ENCODE measurements around the gene IRX5.

The IRX5 gene

DNA sequence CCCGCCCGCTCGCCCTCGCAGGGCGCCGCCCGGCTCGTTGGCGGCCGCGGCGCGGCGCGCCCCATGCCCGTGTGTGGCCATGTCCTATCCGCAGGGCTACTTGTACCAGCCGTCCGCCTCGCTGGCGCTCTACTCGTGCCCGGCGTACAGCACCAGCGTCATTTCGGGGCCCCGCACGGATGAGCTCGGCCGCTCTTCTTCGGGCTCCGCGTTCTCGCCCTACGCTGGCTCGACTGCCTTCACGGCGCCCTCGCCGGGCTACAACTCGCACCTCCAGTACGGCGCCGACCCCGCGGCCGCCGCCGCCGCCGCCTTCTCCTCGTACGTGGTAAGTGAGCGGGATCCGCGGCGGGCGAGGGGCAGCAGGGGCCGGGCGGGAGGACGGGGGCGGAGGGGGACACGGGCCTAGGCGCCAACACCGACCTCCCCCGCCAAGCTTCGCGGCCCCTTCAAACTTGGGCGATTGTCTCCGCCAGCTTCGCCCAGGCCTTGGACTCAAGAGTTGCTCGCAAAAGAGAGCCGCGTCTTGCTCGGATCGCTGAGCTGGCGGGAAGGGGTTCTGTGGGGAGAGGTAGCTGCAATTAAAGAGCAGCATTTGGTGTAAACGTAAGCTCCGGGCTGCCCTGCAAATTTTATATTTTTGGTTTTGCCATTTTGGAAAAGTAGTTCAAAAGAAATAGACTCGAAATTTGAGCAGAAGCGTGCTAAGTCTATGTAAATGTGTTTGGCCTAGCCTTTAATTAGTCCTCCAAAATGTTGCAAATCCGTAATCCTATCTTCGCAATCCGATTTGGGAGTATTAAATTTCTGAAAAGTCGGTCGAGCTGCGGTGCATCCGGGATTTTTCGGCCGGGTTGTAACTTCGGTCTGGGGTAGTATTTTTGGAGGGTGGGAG is 702 bp downstream of the IRX5 start:
- no peak for DNase-seq (ENCODE audit: low read depth)

DNA sequence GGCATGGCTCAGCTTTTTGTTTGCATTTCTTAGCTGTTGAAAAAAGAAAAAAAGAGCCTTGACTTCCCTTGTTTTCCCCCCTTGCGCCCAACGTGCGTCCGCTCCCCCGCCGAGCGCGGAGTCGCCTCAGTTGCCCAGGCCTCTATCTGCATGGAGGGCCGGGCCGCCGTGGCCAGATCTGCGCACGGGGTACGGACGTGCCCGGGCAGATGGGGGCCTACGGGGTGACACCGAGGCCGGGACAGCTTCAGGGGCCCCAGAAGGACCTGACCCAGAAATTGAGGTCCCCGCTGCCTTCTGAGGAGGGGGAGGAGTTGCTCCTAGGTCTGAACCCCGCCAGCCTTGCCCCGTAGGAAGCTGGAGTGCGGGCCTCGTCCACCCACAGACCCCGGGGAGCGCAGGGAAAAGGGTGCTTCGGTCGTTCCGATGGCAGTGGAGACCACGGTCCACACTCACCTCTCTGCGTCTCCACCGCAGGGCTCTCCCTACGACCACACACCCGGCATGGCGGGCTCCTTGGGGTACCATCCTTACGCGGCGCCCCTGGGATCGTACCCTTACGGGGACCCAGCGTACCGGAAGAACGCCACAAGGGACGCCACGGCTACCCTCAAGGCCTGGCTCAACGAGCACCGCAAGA is 1.5 kb downstream of the IRX5 start:
- no peak for DNase-seq (ENCODE audit: low read depth)

- no peak for DNase-seq (ENCODE audit: low read depth)
Observed at GRCh38 chr16:54932737-54933254, 2.1 kb downstream of the IRX5 start.

DNA sequence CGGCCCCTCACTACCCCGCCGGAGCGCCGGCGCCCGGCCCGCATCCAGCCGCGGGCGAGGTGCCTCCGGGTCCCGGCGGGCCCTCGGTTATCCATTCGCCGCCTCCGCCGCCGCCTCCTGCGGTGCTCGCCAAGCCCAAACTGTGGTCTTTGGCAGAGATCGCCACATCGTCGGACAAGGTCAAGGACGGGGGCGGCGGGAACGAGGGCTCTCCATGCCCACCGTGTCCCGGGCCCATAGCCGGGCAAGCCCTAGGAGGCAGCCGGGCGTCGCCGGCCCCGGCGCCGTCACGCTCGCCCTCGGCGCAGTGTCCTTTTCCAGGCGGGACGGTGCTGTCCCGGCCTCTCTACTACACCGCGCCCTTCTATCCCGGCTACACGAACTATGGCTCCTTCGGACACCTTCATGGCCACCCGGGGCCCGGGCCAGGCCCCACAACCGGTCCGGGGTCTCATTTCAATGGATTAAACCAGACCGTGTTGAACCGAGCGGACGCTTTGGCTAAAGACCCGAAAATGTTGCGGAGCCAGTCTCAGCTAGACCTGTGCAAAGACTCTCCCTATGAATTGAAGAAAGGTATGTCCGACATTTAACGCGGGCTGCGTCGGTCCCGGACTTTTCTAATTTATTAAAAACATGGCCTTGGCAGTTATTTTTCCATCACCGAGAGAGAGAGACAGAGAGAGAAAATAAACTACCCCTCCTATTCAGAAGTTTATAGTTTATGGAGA is 2.8 kb downstream of the IRX5 start:
- no peak for DNase-seq (ENCODE audit: low read depth)

DNA sequence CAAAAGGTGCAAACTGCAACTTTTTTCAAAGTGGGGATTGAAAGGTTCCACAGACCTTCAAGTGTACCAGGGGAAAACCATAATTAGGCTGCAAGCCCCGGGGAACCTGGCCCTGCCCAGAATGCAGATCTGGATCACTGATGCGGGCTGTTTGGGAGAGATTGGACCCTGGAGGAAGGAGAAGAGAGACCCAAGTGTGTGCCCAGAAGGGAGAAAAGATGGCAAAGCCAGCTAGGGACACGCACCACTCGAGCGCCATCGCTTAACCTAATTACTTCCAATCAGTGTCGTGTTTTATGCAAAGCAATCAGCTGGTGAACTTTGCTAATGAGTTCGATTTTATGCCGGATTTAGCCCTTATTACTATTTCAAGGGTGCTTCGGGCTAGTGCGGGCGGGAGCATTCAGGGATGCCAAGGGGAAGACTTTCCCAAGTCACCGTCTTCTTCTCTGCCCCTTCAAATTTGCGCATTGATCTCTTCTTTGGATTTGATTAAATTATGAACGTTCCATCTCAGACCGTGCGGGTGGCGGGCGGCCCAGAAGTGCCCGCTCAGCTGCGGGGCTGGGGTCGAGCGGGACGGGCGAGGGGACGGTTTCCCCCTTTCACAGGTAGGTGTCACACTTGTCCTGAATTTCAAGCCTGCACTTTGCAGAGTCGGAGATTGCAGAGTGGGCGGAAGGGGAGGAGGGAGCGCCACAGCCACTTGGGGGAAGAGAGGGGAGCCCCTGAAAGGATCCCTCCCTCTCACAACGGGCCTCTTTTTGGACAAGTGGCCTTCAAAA is 4.0 kb downstream of the IRX5 start:
- DNase-seq (ENCODE audit: low read depth) = no peak

DNA sequence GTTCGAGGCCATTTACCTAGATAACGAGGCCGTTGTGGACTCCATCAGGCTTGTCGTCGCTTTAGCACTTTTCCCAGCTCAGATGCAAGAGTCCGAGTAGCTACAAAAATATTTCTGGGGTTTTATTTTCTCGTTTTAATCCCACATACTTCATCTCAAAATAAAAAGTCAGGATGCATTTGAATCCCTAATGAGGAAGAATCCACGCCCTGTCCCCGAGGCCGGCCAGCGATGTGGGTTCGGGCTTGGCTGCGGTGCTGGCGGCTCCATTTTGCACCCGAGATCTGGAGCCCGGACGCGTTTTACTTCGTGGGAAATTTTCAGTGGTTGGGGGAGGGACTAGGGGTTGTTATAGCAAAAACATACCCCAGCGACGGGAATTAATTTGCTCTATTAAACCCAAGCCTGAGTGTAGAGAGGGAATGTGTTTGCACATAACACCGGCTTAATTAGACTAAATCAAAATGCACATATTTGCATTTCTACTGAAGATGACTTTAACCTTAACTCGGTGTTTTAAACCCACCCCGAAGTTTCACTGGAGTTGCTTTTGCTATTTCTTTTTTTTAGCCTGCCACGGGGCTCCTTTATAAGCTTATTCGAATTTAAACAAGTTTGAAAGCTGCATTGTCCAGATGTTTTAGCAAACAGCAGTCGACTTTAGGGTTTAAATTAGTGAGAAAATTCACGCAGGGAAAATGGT is 4.8 kb downstream of the IRX5 start:
- DNase-seq (ENCODE audit: low read depth) = no peak

DNA sequence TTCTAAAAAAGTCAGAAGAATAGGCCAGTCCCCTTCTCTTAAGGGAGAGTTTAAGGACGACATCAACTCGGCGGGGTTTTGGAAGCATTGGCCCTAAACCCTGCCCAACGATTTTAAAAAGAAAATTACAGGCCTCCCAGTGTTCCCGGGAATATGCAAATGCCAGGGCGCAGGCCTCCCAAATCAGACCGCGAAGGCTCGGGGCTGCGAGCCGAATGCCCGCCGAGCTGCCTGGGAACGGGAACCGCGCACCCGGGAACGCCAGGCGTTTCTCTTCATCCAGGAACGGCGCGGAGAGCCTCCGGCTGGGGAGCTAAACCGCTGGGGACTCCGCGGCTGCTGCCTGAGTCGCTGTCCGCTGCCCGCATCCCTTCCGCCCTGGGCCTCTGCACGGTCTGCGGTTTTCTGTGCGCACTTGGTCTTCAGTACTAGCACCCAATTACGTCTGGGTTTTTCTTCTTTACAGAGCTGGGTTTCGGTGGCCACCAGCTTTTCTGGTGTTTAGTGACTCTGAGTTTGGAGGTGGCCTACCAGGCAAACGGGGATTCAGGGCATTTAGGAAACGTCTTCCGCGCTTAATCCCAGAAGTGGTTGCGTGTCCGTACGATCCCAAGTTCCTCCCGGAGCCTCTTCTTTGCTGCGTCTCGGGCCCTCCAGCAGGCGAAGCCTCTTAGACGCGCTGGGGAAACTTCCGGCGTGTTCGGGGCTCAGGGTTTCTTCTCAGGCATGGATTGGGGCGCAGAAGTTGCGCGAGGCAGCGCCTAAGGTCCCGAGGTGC is 5.7 kb downstream of the IRX5 start:
- no peak for DNase-seq (ENCODE audit: low read depth)

- DNase-seq (ENCODE audit: low read depth) = no peak
Observed at GRCh38 chr16:54936979-54937670, 6.5 kb downstream of the IRX5 start.

DNA sequence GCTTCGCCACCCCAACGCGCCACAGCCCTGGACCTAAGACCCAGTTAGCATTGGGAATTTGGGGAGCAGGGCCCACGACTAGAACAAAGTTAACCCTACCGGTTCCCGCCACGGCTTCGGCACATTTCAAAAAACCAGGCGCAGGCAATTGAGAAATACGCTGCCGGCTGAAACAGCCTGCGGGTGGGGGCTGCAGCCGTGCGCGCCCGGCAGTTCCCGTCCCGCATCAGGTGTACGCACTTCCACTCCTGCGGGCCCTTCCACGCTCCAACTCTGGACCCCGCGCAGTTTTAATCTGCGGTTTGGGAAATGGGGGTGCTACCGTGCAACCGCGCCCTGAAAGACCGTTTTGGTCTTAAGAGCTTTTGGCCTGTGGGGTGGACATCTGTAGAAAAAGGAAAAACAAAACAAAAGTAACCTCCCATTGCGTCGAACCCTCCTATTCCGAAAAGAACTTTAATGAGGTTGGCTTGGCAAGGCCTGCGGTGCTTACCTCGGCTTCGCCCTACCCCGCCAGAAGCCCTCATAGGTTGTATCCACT is 7.1 kb downstream of the IRX5 start:
- DNase-seq (ENCODE audit: low read depth) = no peak

DNA sequence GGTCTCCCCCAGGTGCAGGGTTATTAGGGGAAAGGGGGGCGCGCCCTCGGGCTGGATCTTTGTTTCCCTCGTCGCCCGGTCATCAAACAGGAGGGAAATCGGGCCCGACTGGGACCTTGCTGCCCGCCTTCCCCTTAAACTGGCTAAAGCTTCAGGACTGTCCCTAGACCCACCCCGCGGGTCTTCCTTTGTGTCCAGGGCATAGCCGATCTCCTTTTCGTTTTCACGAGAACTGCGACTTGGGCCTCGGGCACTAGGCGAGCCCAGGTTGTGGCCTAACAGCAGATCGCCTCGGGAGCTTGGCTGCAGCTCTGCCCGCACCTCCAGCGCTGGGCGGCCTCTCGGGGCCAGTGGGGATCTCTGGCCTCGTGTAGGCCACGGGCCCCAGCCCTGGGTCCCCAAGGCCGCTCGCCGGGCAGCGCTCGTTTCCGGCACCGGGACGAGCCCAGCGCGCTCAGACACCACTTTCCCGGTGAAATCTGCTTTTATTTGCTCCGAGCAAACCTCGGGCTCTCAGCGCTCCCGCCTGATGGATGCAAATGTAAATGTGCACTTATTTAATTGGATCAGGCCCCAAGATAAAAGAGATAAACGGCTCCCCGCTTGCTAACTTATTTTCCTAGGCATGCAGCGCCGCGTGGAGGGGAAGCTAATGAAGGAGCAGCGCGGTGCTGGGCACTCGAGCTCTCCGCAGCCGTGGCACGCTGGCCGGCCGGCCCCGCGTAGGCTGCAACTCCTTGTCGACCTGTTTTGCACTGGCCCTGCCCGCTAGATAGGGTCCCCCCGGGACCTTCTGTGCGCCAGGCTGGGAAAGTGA is 7.8 kb downstream of the IRX5 start:
- no peak for DNase-seq (ENCODE audit: low read depth)

- DNase-seq (ENCODE audit: low read depth) = no peak
Observed at GRCh38 chr16:54939029-54939346, 8.3 kb downstream of the IRX5 start.

DNA sequence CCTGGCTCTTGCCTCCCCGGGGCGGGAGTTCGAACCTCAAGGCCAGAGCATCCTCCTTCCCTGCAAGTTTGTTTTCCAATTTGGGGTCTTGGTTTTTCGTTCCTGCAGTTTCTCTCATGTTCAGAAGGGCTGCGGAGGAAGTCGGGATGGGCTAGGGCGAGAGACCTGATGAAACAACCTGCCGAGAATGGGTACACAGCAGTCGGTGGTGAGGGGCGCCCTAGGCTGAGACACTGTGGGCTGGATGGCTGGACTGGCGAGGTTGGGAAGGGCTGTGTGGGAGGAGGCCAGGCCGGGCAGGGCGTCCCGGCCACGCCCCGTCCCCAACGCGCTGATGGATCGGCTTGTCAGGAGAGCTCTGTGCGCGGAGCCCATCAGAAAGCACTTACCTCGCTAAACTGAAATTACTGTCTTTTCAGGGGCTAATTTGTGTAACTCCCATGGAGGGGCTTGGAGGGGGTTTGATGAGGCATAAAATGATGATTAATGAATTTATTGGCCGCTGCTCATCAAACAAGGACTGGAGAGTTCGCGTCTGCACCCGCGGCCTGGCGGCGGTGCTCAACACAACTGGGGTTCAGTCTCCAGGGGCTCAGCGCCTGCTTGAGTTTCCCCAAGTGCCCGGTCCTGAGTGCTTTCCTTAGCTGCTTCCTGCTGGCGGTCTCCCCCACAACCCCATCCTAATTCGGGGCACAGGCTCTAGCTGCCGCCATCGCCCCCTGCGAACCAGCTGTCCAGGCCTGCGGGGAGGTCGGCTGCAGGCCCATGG is 9.0 kb downstream of the IRX5 start:
- DNase-seq (ENCODE audit: low read depth) = no peak

GRCh38 chr16:54940279-54940604 is 9.6 kb downstream of the IRX5 start:
- DNase-seq (ENCODE audit: low read depth) = no peak

DNA sequence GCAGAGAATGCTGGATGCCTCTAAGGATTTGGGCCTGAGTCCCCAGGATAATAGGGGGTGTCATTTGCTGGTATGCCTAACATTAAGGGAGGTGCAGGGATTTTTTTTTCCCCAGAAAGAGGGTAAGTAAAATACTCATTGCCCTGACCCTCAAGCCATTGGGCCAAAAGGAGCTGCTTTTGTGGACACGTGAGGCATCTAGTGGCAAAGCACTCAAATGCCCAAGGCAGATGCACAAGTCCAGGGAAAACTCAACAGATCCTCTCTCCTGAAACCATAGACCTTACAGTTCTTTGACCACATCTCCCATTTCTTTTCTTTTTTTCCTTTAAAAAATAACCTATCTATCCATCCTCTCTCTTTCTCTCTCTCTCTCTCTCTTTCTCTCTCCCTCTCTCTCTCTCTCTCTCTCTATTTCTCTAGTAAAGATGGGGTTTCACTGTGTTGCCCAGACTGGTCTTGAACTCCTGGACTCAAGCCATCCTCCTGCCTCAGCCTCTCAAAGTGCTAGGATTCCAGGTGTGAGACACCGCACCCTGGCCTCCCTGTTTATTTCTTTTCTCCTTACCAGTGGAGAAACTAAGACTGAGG is 11.8 kb downstream of the IRX5 start:
- no peak for DNase-seq (ENCODE audit: low read depth)

- DNase-seq (ENCODE audit: low read depth) = no peak
Observed at GRCh38 chr16:54944002-54944401, 13.3 kb downstream of the IRX5 start.

- DNase-seq (ENCODE audit: low read depth) = no peak
Observed at GRCh38 chr16:54945063-54945462, 14.4 kb downstream of the IRX5 start.

- no peak for DNase-seq (ENCODE audit: low read depth)
Observed at GRCh38 chr16:54946909-54947308, 16.2 kb downstream of the IRX5 start.

DNA sequence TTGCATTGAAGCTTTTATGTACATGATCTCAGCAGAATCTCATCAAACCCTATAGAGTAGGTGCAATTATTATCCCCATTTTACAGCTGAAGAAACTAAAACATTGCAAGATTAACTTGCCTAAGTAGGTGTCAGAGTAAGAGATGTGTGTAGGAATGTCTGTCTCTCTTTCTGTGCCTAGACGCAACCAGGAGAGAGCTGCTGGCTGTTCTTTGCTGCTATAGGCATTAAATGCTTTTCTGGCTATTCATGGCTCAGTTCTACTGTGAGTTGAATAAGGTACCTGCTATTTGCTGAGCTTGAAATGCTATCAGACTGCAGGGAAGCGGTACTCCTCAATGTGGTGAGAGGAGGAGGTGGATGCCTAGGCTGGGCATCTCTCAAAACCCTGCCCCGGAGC is 17.0 kb downstream of the IRX5 start:
- no peak for DNase-seq (ENCODE audit: low read depth)

Data from HS-5 (cell line).